SK-N-MC (cell line): ENCODE data around the gene ENTREP1.

ENCODE experiments used
- EZH2 ChIP-seq: fragments of 200-600 bp; sonication (generic); IDR thresholded peaks from one replicate; pipeline ENCODE4 v1.6.1; 2017; ENCODE audit warnings: antibody characterized with exemption
- FOXP2 ChIP-seq: optimal IDR thresholded peaks from 2 replicates; pipeline ENCODE3; 2011; ENCODE audit warnings: mild to moderate bottlenecking, moderate library complexity; ENCODE audit not compliant: insufficient read depth; ENCODE audit errors: extremely low read length, control extremely low read depth
- POLR2AphosphoS5 ChIP-seq: IDR thresholded peaks from 2 replicates; pipeline ENCODE4 v1.6.1; 2012; ENCODE audit warnings: mild to moderate bottlenecking, low read depth, low read length, borderline replicate concordance

DNA sequence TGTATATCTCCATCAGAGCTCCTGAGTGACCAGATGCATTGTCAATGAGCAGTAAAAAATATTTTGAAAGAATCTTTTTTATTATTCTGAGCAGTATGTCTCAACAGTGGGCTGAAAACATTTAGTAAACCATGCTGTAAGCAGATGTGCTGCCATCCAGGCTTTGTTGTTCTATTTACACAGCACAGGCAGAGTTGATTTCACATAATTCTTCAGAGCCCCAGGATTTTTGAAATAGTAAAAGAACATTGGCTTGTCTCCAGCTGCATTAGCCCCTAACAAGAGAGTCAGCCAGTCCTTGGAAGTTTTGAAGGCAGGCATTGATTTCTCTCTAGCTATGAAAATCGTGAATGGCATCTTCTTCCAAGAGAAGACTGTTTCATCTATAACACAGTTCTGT, 25.2 kb upstream of the ENTREP1 start:
- TF ChIP-seq POLR2AphosphoS5 (no peak), EZH2 (no peak), FOXP2 (no peak)
